GM23338 (cell line): Measurements from ENCODE around the gene NOL9.

Experiments used
- CREB1 ChIP-seq: fragments of 250-450 bp; sonication (Bioruptor Pico); IDR thresholded peaks from 2 replicates; pipeline ENCODE4 v1.5.0; 2020; ENCODE audit warnings: low read depth, mild to moderate bottlenecking, moderate library complexity
- EZH2 ChIP-seq: fragments of 200-600 bp; sonication (generic); IDR thresholded peaks from one replicate; pipeline ENCODE4 v1.8.0; 2017; ENCODE audit warnings: antibody characterized with exemption, mild to moderate bottlenecking, low read depth; ENCODE audit not compliant: unreplicated experiment
- EZH2phosphoT487 ChIP-seq: fragments of 200-600 bp; sonication (generic); IDR thresholded peaks from one replicate; pipeline ENCODE4 v1.8.1; 2018; ENCODE audit warnings: antibody characterized with exemption; ENCODE audit not compliant: unreplicated experiment
- JUNB ChIP-seq: IDR thresholded peaks from one replicate; pipeline ENCODE4 v1.6.1; 2016; ENCODE audit warnings: antibody characterized with exemption; ENCODE audit not compliant: unreplicated experiment
- POLR2AphosphoS5 ChIP-seq: IDR thresholded peaks from 2 replicates; pipeline ENCODE4 v1.6.1; 2016; ENCODE audit warnings: antibody characterized with exemption, low read depth
- TF ChIP-seq, protein P1 (sequence below): IDR thresholded peaks from one replicate; pipeline ENCODE4 v1.6.1; 2018; ENCODE audit warnings: antibody characterized with exemption; ENCODE audit not compliant: unreplicated experiment
- TF ChIP-seq, protein P2 (sequence below), 2 experiments: fragments of 200-600 bp in 1 of 2; sonication (generic) in 1 of 2; conservative IDR thresholded peaks; 2 replicates each; pipeline versions ENCODE4 v1.5.1 to v1.6.1; 2016 to 2017; ENCODE audit warnings: antibody characterized with exemption in 2 of 2, low read depth in 2 of 2, mild to moderate bottlenecking in 2 of 2, moderate library complexity in 1 of 2

DNA sequence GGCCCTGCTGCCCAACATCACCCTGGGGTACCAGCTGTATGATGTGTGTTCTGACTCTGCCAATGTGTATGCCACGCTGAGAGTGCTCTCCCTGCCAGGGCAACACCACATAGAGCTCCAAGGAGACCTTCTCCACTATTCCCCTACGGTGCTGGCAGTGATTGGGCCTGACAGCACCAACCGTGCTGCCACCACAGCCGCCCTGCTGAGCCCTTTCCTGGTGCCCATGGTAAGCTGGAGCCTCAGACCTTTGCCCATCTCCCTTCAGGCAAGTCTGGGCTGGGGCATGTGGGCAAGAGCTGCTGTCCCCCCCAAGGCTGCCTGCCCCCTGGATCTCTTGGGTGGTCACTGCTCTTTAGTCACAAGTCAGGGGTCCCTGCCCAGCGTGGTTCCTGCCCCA, 16.7 kb upstream of the NOL9 start:
- TF ChIP-seq, protein P1, sequence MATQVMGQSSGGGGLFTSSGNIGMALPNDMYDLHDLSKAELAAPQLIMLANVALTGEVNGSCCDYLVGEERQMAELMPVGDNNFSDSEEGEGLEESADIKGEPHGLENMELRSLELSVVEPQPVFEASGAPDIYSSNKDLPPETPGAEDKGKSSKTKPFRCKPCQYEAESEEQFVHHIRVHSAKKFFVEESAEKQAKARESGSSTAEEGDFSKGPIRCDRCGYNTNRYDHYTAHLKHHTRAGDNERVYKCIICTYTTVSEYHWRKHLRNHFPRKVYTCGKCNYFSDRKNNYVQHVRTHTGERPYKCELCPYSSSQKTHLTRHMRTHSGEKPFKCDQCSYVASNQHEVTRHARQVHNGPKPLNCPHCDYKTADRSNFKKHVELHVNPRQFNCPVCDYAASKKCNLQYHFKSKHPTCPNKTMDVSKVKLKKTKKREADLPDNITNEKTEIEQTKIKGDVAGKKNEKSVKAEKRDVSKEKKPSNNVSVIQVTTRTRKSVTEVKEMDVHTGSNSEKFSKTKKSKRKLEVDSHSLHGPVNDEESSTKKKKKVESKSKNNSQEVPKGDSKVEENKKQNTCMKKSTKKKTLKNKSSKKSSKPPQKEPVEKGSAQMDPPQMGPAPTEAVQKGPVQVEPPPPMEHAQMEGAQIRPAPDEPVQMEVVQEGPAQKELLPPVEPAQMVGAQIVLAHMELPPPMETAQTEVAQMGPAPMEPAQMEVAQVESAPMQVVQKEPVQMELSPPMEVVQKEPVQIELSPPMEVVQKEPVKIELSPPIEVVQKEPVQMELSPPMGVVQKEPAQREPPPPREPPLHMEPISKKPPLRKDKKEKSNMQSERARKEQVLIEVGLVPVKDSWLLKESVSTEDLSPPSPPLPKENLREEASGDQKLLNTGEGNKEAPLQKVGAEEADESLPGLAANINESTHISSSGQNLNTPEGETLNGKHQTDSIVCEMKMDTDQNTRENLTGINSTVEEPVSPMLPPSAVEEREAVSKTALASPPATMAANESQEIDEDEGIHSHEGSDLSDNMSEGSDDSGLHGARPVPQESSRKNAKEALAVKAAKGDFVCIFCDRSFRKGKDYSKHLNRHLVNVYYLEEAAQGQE, result no peak
- TF ChIP-seq, protein P2, sequence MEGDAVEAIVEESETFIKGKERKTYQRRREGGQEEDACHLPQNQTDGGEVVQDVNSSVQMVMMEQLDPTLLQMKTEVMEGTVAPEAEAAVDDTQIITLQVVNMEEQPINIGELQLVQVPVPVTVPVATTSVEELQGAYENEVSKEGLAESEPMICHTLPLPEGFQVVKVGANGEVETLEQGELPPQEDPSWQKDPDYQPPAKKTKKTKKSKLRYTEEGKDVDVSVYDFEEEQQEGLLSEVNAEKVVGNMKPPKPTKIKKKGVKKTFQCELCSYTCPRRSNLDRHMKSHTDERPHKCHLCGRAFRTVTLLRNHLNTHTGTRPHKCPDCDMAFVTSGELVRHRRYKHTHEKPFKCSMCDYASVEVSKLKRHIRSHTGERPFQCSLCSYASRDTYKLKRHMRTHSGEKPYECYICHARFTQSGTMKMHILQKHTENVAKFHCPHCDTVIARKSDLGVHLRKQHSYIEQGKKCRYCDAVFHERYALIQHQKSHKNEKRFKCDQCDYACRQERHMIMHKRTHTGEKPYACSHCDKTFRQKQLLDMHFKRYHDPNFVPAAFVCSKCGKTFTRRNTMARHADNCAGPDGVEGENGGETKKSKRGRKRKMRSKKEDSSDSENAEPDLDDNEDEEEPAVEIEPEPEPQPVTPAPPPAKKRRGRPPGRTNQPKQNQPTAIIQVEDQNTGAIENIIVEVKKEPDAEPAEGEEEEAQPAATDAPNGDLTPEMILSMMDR (conservative IDR thresholded peaks at IDR 0.05; ENCODE audit: low read depth in 2 of 2), result no peak
- TF ChIP-seq EZH2 (no peak), EZH2phosphoT487 (no peak), CREB1 (CRISPR knock-in tag) (no peak), JUNB (no peak), POLR2AphosphoS5 (no peak)
